ENCODE measurements around the gene GXYLT2. TPM values are rescaled to one million over a fixed set of nuclear protein-coding genes. Genes with fewer than 3 reads are reported as not detected.

Gene GXYLT2
- total RNA-seq, 4 donors from 2014 or later = 16.2 to 23.6 (median 19.6) TPM

DNA sequence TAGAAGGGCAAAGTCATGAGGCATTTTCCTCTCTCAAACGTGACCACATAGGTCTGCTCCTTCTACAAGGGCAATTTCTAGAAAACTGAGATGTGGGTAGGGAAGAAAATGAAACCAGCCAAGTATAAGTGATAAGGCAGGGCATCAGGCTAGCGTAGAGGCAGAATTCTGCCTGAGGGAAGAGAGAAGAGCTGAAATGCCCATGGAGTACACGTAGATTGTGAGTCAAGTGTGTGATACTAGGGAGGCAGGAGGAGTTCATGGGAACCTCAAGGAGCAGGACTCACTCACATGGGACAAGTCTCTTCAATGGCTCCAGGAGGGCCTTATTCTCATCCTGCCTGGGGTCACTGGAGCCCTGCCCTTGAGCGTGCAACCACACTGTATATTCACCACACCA is 73.9 kb downstream of the GXYLT2 start:
- Histone ChIP-seq H3K9me3 (no peaks in the 10 kb centered on the region), H3K4me3 (replicated peaks in 1 of 3) (no peak overlapping the region), H3K27me3 (no peaks in the 10 kb centered on the region), H3K27ac (peak overlapping the region in 1 of 3 donors; percentile 37), H3K36me3 (no peaks in the 10 kb centered on the region), H3K4me1 (peaks cover 0 to 24% of the 10 kb centered on the region in 2 donors)
- TF ChIP-seq, protein P1, sequence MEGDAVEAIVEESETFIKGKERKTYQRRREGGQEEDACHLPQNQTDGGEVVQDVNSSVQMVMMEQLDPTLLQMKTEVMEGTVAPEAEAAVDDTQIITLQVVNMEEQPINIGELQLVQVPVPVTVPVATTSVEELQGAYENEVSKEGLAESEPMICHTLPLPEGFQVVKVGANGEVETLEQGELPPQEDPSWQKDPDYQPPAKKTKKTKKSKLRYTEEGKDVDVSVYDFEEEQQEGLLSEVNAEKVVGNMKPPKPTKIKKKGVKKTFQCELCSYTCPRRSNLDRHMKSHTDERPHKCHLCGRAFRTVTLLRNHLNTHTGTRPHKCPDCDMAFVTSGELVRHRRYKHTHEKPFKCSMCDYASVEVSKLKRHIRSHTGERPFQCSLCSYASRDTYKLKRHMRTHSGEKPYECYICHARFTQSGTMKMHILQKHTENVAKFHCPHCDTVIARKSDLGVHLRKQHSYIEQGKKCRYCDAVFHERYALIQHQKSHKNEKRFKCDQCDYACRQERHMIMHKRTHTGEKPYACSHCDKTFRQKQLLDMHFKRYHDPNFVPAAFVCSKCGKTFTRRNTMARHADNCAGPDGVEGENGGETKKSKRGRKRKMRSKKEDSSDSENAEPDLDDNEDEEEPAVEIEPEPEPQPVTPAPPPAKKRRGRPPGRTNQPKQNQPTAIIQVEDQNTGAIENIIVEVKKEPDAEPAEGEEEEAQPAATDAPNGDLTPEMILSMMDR (IDR thresholded peaks at IDR 0.05) = no peak
- TF ChIP-seq POLR2A (IDR thresholded peaks at IDR 0.05) = no peak
- intact Hi-C loops (cut with DNase I) = no loop called here
- no peak for DNase-seq
- WGBS, 2 donors = 53 to 62% methylated on average over 4 of the region's 4 CpGs

DNA sequence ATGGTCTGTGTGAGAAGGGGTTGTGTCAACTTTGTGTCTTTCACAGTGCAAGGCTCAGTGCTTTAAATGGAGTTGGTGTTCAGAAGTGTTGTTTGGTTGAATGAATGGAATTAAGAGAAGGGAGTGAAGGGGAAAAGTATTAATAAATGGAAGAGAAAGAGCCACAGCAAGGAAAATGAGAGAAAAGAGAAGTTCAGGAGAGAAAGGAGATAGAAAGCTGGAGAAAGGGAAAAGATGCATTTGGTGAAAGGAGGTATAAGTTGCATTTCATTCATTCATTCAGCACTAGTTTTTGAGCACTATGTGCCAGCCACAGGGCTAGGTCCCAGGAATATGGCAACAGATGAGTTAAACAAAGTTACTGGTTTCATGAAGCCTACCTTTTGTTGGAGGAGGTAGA is 74.5 kb downstream of the GXYLT2 start:
- intact Hi-C loops (cut with DNase I) = no loop called here
- no peak for TF ChIP-seq POLR2A (IDR thresholded peaks at IDR 0.05)
- TF ChIP-seq, protein P1 (IDR thresholded peaks at IDR 0.05) = no peak
- H3K36me3 ChIP-seq = no peaks in the 10 kb centered on the region
- no peak overlapping the region for H3K27ac ChIP-seq
- no peak for DNase-seq
- peaks cover 0 to 24% of the 10 kb centered on the region in 2 donors for H3K4me1 ChIP-seq
- no peak overlapping the region for H3K4me3 ChIP-seq (replicated peaks in 1 of 3)
- H3K27me3 ChIP-seq = no peaks in the 10 kb centered on the region
- no peaks in the 10 kb centered on the region for H3K9me3 ChIP-seq

DNA sequence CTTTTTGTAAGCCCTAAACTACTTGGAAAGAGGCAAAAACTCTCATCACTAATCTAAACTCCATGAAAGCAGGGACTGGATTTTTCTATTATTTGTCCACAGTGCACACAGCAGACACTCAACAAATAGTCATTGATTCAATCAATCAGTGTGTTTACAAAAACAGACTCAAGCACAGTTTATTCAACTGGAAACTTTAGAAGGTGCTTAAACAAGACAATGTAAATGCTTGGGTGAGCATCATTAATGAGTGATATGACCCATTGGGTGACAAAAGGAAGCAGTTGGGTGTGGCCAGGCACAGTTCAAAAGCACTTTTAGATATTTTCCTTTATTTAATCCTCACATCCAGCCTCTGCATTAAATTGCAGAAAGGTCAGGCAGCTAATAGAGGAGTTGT is 76.8 kb downstream of the GXYLT2 start:
- H3K27ac ChIP-seq = no peak overlapping the region
- intact Hi-C loops (cut with DNase I) = no loop called here
- no peak overlapping the region for H3K4me3 ChIP-seq (replicated peaks in 1 of 3)
- peaks cover 0 to 3% of the 10 kb centered on the region in 2 donors for H3K36me3 ChIP-seq
- H3K4me1 ChIP-seq = peaks cover 0 to 15% of the 10 kb centered on the region in 2 donors
- DNase-seq = no peak
- no peaks in the 10 kb centered on the region for H3K9me3 ChIP-seq
- no peaks in the 10 kb centered on the region for H3K27me3 ChIP-seq
- TF ChIP-seq POLR2A (IDR thresholded peaks at IDR 0.05) = no peak
- TF ChIP-seq, protein P1 (IDR thresholded peaks at IDR 0.05) = no peak

DNA sequence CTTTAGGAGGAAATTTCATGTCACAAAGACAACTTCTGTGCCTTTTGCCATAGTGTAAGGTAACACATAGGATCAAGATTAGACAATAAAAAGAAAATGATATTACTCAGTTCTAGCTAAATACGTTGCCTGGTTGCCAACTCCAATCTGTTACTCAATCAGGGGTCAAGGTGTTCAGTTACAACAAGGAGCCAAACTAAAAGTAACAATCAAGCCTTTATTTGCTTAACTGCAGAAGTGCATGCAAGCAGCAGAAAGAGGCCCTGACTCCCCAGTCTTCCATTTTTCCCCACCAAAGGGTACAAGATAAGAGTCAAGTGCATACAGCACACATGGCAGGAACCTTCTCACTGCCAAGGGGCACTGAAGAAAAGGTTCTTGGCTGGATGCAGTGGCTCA is 80.4 kb downstream of the GXYLT2 start:
- 88 to 100% methylated on average over 1 of the region's 1 CpG for WGBS, 2 donors
- DNase-seq = no peak
- no peak overlapping the region for H3K4me3 ChIP-seq (replicated peaks in 1 of 3)
- intact Hi-C loops (cut with DNase I) = no loop called here
- TF ChIP-seq POLR2A (IDR thresholded peaks at IDR 0.05) = no peak
- TF ChIP-seq, protein P1 (IDR thresholded peaks at IDR 0.05) = no peak
- H3K4me1 ChIP-seq = peaks cover 0 to 7% of the 10 kb centered on the region in 2 donors
- peaks cover 0 to 3% of the 10 kb centered on the region in 2 donors for H3K36me3 ChIP-seq
- no peaks in the 10 kb centered on the region for H3K9me3 ChIP-seq
- H3K27me3 ChIP-seq = no peaks in the 10 kb centered on the region
- no peak overlapping the region for H3K27ac ChIP-seq

DNA sequence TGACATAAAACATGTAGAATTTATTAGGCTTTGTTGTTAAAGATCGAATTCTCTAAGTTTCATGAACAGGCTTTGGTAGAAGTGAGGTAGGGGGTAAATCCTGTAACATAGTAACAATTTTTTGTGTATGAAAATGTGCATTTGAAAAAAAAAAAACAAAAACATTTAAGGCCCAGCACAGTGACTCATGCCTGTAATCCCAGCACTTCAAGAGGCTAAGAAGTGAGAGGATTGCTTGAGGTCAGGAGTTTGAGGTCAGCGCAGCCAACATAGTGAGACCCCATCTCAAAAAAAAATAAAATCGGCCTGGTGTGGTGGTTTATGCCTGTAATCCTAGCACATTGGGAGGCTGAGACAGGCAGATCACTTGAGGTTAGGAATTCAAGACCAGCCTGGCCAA is 81.9 kb downstream of the GXYLT2 start:
- no peaks in the 10 kb centered on the region for H3K9me3 ChIP-seq
- no peaks in the 10 kb centered on the region for H3K27me3 ChIP-seq
- H3K4me1 ChIP-seq = no peaks in the 10 kb centered on the region
- H3K4me3 ChIP-seq (replicated peaks in 1 of 3) = no peak overlapping the region
- 96 to 98% methylated on average over 3 of the region's 3 CpGs for WGBS, 2 donors
- H3K27ac ChIP-seq = no peak overlapping the region
- intact Hi-C loops (cut with DNase I) = no loop called here
- TF ChIP-seq, protein P1 (IDR thresholded peaks at IDR 0.05) = no peak
- TF ChIP-seq POLR2A (IDR thresholded peaks at IDR 0.05) = no peak
- no peak for DNase-seq
- H3K36me3 ChIP-seq = peaks cover 0 to 3% of the 10 kb centered on the region in 2 donors

Measured in thyroid gland (tissue), 4 donors.